HG03457 (cell line): ENCODE results near the gene ERICH6B.

Experiments used
- ATAC-seq: cut with Tn5 transposase; IDR thresholded peaks from one replicate; pipeline ENCODE4 v1.9.1; 2021; ENCODE audit warnings: moderate number of reproducible peaks; ENCODE audit not compliant: unreplicated experiment

The ERICH6B gene

GRCh38 chr13:45545686-45546409, 69.7 kb downstream of the ERICH6B start:
- no peak for ATAC-seq

DNA sequence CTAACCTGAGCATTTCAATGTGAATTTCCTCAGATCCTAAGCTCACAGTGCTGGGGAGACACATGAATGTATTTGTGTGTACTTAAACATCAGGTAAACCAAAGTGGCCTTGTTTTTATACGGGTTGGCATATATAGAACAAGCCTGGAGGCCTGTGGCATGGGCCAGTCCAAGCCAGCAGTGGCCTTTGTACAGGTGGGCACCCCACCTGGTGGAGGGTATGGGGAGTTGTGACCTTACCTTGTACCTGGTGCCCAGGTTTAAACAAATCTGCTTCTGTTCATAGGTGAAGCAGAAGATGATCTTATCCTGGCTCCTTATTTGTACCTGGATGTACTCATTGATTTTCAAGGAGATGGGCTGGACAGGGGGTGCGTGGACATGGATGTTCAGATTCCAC, 71.0 kb downstream of the ERICH6B start:
- ATAC-seq: no peak

DNA sequence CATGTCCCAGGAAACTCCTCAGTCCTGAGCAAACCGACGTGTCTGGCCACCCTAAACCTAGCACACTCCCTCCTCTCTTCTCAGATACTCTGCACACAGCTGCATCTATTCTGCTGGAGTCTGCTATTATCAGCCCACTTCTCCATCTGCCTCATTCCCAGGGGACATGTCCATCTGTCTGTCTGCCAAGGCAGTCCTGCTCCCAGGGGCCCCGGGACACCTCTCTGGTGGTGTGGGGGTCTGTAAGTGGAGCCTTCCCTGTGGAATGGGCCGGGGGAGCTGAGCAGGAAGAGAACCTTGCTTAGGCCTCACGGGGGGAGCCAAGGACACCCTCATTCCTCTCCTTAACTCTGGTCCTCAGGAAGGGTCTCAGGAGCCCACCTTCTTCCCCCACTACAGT, 72.7 kb downstream of the ERICH6B start:
- ATAC-seq: no peak

DNA sequence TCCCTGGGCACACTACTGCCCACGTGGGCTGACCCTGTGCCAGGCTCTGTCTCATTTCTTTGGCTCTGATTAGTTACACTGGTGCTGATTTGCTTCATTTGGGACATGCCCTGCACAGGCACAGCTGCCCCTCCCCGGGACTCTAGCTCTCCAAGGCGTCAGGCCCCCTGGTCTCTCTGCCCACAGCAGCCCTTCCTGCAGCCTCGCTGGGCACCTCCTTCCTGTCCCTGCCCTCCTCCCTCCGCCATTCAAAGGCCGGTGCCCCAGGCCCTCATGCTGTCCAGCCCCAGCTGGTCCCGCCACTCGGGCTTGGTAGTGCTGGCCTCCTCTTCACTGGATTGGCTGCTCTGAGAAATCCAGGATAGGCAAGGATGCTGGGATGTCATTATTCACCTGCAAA, 73.1 kb downstream of the ERICH6B start:
- no peak for ATAC-seq

GRCh38 chr13:45541806-45542205, 73.7 kb downstream of the ERICH6B start:
- no peak for ATAC-seq

- ATAC-seq: no peak
Observed at GRCh38 chr13:45540864-45541263, 74.7 kb downstream of the ERICH6B start.

GRCh38 chr13:45540195-45540594, 75.3 kb downstream of the ERICH6B start:
- ATAC-seq: no peak

- no peak for ATAC-seq
Observed at GRCh38 chr13:45538382-45538781, 77.2 kb downstream of the ERICH6B start.

DNA sequence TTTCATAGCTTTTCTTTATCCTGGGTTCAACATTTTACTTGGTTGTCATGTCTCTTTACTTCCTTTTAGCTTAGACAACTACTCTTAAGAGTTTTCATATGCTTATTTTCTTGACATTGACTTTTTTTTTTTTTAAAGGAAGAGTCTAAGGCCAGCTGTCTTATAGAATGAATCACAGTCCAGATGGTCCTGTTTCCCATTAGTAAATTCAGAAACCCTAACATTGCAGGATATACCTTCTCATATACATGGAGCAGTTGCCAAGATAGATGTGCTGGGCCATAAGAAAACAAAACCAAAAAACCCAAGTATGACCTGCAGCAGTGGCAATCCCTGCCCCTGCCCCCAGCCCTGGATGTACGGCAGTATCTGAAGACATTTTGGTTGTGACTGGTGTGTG, 78.0 kb downstream of the ERICH6B start:
- no peak for ATAC-seq

DNA sequence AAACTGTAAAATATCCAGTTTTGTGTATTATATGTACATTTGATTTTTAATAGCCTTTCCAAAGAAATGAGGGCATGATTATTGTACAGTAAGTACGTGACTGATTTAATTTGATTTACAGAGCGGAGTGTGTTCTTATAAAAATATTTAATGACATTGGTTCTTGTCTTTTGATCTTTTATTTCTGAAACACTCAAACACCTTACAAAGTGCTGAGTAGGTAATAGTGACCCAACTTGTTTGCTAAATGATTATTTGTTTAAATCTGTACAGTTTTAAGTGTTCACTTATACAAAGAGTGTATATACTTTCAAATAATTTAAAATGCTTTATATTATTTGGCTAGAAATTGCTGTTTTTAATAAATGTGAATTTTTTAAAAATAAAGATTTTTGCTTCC, 79.3 kb downstream of the ERICH6B start:
- ATAC-seq: no peak

DNA sequence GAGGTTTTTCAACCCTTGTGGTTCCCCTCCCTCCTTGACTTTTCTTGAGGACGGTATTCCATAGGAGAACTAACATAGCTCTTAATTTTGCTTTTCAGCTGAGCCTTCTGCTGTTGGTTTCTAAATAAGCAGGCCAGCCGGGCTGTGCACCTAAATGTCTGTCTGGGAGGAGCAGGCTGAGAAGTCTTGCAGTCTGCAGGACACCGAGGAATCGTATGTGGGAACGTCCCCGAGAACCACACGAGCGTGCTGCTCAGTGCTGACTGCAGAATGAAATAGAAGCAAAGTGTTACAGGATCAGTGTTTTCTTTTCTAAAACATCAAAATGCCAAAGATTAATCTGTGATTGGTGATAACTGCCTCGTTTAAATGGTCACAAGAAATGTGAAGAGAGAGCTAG, 80.9 kb downstream of the ERICH6B start:
- no peak for ATAC-seq

- ATAC-seq: no peak
Observed at GRCh38 chr13:45529758-45530157, 85.8 kb downstream of the ERICH6B start.

- ATAC-seq: no peak
Observed at GRCh38 chr13:45527699-45528462, 87.7 kb downstream of the ERICH6B start.

DNA sequence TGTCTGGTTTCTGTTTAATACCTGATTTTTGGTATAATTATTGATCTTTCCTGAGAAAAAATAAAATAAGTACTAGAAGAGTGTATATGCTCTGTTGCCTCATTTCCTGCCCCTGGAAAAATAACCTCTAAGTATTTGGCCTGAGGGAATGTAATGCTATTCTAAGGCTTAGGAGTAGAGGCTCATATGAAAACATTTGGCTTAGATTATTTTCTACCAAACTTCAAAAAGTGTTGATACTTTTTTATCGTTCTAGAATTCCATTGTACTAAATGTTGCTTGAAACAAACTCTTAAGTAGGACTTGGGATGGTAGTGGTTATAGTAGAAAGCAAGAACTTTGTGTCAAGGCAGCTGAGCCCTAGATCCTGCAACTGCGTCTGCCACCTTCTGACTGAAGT, 93.0 kb downstream of the ERICH6B start:
- no peak for ATAC-seq

- ATAC-seq: no peak
Observed at GRCh38 chr13:45521297-45521696, 94.2 kb downstream of the ERICH6B start.

DNA sequence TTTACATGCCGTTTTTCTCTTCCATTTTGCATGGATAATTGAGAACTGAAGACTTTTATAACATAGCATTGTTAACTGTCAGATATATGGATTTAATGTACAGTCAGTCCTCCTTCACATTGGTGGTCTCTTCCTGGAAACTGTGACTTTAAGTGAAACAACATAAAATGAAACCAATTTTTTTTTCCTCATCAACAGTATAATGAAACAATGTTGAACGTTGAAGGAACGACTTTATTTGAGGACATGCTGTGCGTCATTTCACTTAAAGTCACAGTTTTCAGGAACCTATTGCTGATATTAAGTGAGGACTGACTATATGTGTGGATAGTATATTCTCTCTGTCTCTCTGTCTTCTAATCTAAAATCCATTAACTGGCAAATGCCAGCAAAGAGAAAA, 96.0 kb downstream of the ERICH6B start:
- no peak for ATAC-seq

GRCh38 chr13:45518525-45519245, 96.9 kb downstream of the ERICH6B start:
- ATAC-seq: no peak

DNA sequence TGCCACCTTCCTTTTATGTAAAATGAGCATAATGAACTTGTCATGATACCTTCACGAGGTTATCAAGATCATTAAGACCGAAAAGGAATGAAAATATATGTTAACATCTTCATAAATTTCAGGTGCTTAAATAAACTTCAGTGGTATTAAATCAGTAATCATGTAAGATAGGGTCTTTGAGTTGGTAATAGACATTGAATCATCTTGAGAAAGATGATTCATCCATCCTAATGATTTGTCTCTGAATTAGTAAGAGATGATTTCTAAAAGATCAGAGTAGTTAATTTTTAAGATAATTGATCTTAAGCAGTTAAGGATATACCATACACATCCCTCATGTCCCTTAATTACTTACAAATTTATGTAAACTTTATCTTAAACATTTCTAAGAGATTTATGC, 98.8 kb downstream of the ERICH6B start:
- no peak for ATAC-seq

DNA sequence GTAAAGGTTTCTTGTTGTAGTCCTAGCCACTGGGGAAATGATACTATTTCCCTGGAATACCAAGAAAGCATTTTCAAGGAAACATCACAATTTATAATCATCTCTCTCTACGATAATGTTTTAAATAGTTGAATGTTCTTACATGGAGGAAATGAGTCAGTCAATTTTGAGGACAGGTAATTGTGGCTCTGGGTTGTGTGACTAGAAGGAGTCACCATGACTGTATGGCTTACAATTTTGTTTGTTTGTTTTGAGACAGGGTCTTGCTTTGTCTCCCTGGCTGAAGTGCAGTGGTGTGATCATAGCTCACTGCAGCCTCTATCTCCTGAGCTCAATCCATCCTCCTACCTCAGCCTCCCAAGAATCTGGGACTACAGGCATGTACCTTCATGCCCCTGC, 103.4 kb downstream of the ERICH6B start:
- no peak for ATAC-seq

DNA sequence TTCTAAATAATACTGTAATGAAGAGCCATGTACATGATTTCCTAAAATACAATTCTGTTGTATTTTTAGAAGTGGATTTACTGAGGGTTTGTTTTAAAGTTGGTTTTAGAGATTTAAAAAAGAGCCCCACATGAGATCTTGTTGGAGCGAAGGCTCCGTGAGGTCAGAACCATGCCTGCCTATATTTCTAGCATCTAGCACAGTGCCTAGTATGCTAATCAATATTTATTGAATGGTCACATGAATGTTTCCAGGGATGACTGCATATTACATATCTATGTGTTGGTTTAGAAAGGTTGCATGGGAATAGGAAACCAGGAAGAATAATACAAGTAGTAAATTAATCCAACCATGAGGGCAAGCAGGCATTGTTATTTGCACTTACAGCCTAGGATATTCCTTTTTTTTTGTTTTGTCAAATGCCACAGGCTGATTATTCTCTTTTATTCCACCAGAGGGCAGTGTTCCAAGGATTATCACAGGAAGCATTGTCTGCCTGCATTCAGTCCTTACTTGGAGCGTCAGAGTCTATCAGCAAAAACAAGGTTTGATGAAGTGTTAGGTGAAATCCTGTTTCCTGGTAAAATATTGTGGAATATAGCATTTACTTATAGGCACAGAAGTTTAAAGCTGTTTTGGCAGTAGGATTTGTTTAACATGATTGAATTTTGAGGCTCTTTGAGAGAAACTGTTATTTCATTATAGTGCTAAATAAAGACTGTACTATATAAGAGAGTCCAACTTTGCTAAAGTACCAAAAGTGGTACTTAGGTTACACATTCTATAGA, 104.0 kb downstream of the ERICH6B start:
- ATAC-seq: no peak

- no peak for ATAC-seq
Observed at GRCh38 chr13:45510672-45511071, 104.9 kb downstream of the ERICH6B start.
